Pons (tissue), 1 donor: Measurements from ENCODE around the gene ATG16L2.
A peak's percentile ranks its signal among the peaks of the same experiment; 100 is the strongest.

ENCODE experiments used
- DNase-seq: peaks from one replicate; pipeline ENCODE4 v3.0.0-alpha.2; 2016; ENCODE audit warnings: low spot score

Gene ATG16L2

GRCh38 chr11:72814286-72815109 is at the start of gene ATG16L2:
ATG16L2 (plus strand) TSS chr11:72814411; CDS start chr11:72814446, 35 bp downstream.
- DNase-seq: peak; percentile 74

GRCh38 chr11:72764503-72764902 is 49.7 kb upstream of the ATG16L2 start:
- DNase-seq: no peak

DNA sequence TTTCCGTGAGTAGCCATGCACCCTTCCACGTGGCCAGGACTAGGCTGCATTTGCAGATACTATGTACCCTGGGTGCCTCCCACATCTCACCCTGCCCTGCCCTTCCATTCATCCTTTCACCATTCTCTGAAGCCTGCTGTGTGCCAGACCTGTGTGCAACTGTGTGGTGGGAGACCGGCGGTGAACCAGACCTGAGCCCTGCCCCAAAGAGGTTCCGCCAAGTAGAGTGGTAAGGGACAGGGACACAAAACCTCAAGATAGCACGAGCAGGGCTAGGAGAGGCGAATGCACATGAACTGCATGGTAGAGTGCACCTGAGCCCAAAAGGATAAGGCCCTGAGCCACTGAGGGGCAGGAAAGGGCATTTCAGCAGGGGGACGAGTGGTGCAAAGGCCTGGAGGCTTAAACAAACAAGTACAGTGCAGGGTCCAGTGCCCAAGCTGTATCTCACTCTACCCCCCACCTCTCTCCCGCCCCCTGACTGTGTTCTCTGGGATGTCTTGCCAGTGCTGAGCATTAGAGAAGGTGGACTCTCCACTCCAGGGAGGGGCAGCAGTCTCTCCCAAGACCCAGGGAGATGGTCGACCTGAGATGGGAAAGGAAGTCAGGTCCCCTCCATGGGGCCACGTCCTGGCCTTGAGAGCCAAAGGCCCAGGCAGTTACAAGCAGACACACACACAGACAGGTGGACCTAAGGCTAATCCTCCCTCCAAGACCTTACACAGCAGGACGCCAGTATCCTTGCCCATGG is 47.9 kb upstream of the ATG16L2 start:
- no peak for DNase-seq

- DNase-seq: no peak
Measured at GRCh38 chr11:72767203-72768062, 46.8 kb upstream of the ATG16L2 start.

- no peak for DNase-seq
Measured at GRCh38 chr11:72768581-72768980, 45.6 kb upstream of the ATG16L2 start.

DNA sequence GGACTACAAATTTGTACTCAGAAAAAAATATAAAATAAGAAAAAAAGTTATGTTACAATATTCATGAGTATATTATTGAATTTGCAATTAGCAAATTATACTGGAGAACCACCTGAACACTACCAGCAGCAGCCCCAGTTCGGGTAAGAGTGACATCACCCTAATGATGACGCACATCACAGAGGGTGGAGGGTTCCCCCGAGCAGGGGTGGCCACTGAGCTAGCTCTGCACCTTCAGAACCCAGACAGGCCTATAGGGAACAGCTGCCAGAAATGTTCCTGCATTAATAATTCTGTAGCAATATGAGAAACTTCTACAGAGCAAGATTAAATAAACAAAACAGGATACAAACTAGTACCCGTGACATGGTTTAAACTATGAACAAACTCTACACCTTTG is 44.5 kb upstream of the ATG16L2 start:
- no peak for DNase-seq

DNA sequence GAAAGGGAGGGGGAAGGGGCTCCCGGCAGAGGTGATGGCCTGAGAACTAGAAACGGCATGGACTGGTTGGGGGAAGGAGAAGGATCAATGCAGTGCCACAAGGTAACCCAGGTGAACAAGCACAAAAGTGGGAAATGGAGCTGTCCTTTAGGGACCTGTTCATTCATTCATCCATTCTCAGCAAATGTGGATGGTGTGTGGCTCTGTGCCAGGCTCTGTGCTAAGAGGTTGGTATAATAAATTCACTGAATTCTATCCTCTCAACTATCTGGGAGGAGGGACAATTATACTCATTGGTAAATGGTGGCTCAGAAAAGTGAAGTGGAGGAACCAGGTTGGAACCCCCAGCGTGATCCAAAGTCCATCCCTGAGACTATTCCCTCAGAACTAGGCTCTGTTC is 43.4 kb upstream of the ATG16L2 start:
- DNase-seq: no peak

DNA sequence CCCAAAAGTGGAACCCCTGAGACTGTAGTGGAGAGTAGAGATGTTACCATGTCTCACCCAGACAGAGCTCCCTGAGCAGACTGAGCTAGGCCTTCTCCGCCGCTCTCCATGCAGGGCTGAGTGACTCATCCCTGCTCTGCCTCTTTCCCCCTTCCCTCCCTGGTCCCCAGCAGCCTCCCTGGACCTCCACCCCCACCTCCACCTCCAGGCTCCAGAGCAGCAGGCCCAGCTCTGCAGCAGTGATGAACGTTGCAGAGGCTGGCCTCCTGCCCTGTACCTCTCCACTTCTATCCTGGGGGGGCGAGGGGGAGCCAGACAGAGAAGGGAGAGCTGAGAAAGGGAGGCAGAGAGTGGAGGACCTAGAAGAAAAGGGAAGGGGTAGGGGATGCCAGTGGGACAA is 42.7 kb upstream of the ATG16L2 start:
- no peak for DNase-seq

- DNase-seq: no peak
Measured at GRCh38 chr11:72772059-72772458, 42.2 kb upstream of the ATG16L2 start.

GRCh38 chr11:72773291-72773690 is 40.9 kb upstream of the ATG16L2 start:
- DNase-seq: no peak

DNA sequence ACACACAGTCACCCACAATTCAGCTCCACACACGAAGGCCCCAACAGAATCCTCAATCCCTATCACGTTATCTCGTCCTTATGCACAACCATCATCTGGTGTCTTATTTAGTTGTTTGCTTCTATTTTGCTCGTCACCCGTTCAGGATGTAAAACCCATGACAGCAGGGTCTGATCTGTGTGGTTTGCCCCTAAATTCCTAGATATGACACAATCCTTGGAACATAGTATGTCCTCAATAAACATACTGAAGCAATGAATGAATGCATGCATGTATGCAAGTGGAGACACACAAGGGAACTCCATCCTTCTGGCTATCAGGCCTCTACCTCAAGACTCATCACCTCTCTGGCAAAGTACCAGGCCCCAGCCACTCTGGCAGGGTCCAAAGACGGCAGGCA is 40.5 kb upstream of the ATG16L2 start:
- DNase-seq: no peak

DNA sequence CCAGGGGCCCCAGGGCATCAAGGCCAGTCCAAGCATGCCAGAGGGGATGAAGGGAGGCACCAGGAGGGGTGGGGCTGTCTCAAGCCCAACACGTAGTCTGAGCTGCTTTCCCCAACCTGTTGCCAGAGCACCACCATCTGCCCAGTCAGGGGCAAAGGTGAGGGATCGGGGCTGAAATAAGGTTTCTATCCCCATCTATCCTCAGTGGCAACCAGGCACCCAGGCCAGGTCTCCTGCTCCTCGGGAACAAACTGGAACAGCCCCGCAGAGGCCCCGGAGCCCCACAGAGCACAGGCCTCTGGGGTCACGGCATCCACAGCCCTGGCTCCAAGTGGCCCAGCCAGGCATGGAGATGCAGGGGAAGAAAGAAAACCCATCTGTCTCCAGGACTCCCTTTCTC is 39.7 kb upstream of the ATG16L2 start:
- no peak for DNase-seq

DNA sequence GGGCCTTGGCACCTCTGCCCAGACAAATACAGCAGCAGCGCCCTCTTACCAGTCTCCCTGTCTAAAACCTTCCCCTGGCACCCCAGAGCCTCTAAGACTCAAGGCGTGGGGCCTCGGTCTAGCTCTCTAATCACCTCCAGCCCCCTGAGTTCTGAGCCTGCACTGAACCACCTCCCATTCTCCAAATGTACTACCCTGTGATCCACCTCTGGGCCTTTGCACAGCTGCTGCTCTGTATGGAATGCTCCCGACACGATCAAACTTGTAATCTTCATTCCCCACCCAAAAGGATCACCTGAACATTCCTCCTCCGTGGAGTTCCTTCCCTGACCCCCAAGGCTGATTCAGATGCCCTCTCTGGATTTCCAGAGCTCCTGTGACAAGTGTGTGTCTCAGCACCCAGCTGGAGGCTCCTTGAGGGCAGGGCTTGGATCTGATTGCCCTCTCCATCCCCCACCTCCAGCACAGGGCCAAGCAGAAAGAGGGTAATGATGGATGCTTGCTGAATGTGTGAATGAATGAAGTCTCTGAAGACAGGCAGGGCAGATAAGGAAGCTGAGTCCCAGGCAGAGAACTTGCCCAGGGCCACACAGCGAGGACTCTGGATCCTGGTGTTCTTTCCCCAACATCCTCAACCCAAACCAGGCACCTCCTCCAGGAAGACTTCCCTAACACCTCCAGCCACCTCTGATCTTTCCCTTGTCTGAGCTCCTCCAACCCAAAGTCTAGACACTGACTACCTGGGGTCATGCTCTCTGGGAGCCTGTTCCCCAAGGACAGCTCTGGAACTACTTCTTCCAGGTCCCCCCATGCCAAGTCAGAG is 38.7 kb upstream of the ATG16L2 start:
- DNase-seq: no peak

DNA sequence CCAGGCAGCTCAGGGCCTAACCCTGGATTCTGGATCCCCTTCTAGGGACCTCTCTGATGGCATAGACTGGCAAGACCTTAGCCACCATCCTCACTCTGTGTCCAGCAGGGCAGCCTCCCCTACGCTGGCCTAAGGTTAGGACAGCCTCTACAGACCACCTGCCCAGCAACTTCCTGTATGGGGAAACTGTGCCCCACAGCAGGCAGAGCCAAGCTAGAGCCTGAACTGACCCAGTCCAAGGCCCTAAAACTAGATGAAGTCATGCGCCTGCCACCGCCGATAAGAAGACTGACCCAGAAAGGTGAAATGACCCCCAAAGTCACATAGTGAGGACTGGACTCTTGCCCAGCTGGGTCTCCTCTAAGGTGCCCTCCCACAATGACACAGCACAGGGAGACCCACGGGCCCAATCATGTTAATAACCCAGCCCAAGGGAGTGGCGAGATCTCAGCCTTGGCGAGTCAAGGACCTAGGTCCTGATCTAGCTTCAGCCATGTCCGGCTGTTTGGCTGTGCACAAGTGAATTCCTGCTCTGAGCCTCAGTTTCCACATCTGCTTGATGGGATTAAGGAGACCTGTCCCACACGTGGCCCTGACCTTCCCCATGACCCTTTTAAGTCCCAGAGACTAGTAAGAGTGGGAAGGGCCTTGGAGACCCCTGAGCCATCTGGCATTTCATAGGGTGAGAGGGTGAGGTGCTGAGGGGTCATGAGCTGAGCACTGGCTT is 37.9 kb upstream of the ATG16L2 start:
- no peak for DNase-seq

GRCh38 chr11:72776844-72777754 is 37.1 kb upstream of the ATG16L2 start:
- peak; percentile 74 for DNase-seq

- no peak for DNase-seq
Measured at GRCh38 chr11:72777755-72778278, 36.4 kb upstream of the ATG16L2 start.

GRCh38 chr11:72778535-72779494 is 35.4 kb upstream of the ATG16L2 start:
- no peak for DNase-seq

GRCh38 chr11:72779495-72780128 is 34.6 kb upstream of the ATG16L2 start:
- no peak for DNase-seq
